ENCODE results near the gene CCDC192.

- no peak for TF ChIP-seq POLR2A (IDR thresholded peaks at IDR 0.05)
- no peak for TF ChIP-seq CTCF (IDR thresholded peaks at IDR 0.05)
Observed at GRCh38 chr5:127940854-127941253, 237.7 kb downstream of the CCDC192 start.
